Measurements from ENCODE around the gene PNPLA8. TPM values are rescaled to one million over a fixed set of nuclear protein-coding genes. Genes with fewer than 3 reads are reported as not detected.

PNPLA8 gene
- total and polyA plus RNA-seq, 2 donors, result 28.2 to 32.1 TPM

DNA sequence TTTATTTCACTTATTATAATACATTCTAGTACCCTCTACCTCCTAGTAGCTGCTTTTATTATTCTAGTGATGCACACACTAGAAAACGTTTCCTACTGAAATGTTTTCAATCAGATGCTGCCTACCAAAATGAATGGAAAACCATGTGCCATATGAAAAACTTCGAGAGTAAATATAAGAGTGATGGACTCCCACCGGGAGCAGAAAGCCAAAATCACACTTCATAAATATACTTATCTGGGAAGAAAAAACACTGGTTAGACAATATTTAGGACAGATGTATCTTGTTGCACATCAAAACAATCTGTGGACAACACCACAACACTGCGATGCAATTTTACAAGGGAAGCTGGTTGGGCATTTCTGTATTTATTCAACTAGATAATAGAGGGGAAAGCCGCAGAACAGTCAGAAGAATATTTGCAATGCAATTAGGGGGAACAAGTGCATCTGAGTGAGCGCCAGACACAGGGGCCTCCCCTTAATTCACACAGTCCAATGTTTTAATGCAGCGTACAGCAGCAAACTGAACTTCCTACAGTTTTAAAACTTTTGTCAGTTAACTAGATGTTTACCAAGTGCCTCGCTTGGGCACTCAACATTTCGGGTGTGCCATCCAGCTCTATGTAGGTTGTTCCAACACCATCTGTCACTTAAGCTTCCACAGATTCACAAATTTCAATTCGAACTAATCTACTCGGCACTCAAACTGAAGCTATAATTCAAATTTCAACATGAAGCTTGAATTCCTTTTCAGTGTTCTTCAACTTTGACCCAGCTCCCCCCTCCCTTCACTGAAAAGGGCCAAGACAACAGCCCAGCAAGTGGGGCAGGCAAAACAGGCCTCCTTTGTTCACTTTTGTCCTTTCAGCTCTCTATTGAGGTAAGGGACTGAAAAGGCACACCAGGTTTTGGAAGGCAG is 77.1 kb downstream of the PNPLA8 start:
- H3K9me3 ChIP-seq (ENCODE audit: control insufficient read depth in 2 of 2, insufficient read depth in 1 of 2, low read length in 1 of 2), result no peaks in the 10 kb centered on the region
- no peaks in the 10 kb centered on the region for H3K4me1 ChIP-seq (ENCODE audit: control insufficient read depth in 2 of 2, insufficient read depth in 2 of 2, low read length in 2 of 2)
- no peak for DNase-seq (ENCODE audit: low read depth in 6 of 9, low spot score in 9 of 9)
- H3K27me3 ChIP-seq (ENCODE audit: control insufficient read depth in 2 of 2, insufficient read depth in 1 of 2, low read length in 1 of 2), result peaks cover 4 to 34% of the 10 kb centered on the region in 2 donors
- H3K27ac ChIP-seq (ENCODE audit: low read depth in 1 of 2, low read length in 1 of 2), result no peak overlapping the region
- no peaks in the 10 kb centered on the region for H3K36me3 ChIP-seq (ENCODE audit: control insufficient read depth in 2 of 2, insufficient read depth in 2 of 2, low read length in 1 of 2)
- whole genome bisulfite sequencing, result 85% methylated on average over 11 of the region's 11 CpGs
- no peak overlapping the region for H3K4me3 ChIP-seq (ENCODE audit: low read length in 2 of 2)

DNA sequence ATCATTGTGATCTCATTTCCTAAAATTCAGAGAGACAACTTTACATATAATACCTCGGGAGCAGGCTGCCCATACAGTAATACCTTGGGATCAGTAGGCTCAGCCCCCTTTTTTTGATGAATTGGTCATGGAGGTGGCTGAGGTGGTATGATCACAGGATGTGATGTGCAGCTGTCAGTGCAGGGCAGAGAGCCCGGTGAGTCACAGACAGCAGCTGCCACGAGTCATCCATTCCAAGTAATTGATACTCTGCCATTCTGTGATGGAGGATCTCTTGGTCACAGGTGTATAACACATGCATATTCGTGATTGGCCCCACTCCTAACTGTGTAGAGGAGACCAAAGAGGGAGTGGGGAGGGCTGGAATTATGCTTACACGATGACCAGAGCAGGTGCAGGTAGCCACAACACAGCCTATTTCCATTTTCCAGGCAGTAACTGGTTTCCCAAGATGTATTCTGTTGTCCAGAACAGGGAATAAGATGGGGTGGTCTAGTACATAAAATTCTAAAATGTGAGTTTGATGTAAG is 83.8 kb downstream of the PNPLA8 start:
- peaks cover 0 to 8% of the 10 kb centered on the region in 2 donors for H3K27me3 ChIP-seq (ENCODE audit: control insufficient read depth in 2 of 2, insufficient read depth in 1 of 2, low read length in 1 of 2)
- H3K36me3 ChIP-seq (ENCODE audit: control insufficient read depth in 2 of 2, insufficient read depth in 2 of 2, low read length in 1 of 2), result no peaks in the 10 kb centered on the region
- no peak overlapping the region for H3K4me3 ChIP-seq (ENCODE audit: low read length in 2 of 2)
- no peak overlapping the region for H3K27ac ChIP-seq (ENCODE audit: low read depth in 1 of 2, low read length in 1 of 2)
- no peaks in the 10 kb centered on the region for H3K9me3 ChIP-seq (ENCODE audit: control insufficient read depth in 2 of 2, insufficient read depth in 1 of 2, low read length in 1 of 2)
- whole genome bisulfite sequencing, result 89% methylated on average over 5 of the region's 5 CpGs
- H3K4me1 ChIP-seq (ENCODE audit: control insufficient read depth in 2 of 2, insufficient read depth in 2 of 2, low read length in 2 of 2), result no peaks in the 10 kb centered on the region
- DNase-seq (ENCODE audit: low read depth in 6 of 9, low spot score in 9 of 9), result no peak

DNA sequence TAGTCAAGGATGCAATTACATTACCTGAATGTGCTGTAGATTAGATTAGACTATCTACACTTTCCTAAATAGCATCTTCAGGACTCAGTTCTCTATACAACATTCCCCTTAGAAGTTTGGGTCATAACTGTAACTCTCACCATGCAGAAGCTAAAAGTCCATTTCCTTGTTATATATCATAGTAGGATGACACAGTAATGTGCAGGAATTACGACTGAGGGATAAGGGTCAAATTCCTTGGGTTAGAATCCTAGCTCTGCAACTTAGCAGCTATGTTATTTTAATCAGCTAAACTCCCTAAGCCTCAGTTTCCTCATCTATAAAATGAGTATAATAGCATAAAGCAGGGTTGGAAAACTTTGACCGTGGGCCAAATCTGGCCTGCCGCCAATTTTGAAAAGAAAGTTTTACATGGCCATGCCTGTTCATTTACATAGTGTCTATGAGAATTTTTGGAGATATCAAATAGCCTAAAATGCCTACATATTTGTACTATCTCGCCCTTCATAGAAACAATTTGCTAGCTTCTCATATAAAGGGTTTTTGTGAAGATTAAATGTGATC is 84.5 kb downstream of the PNPLA8 start:
- no peak for DNase-seq (ENCODE audit: low read depth in 6 of 9, low spot score in 9 of 9)
- no peaks in the 10 kb centered on the region for H3K4me1 ChIP-seq (ENCODE audit: control insufficient read depth in 2 of 2, insufficient read depth in 2 of 2, low read length in 2 of 2)
- H3K27ac ChIP-seq (ENCODE audit: low read depth in 1 of 2, low read length in 1 of 2), result no peak overlapping the region
- no peaks in the 10 kb centered on the region for H3K9me3 ChIP-seq (ENCODE audit: control insufficient read depth in 2 of 2, insufficient read depth in 1 of 2, low read length in 1 of 2)
- H3K4me3 ChIP-seq (ENCODE audit: low read length in 2 of 2), result no peak overlapping the region
- H3K27me3 ChIP-seq (ENCODE audit: control insufficient read depth in 2 of 2, insufficient read depth in 1 of 2, low read length in 1 of 2), result peaks cover 0 to 8% of the 10 kb centered on the region in 2 donors
- WGBS, result 93% methylated on average over 4 of the region's 4 CpGs
- no peaks in the 10 kb centered on the region for H3K36me3 ChIP-seq (ENCODE audit: control insufficient read depth in 2 of 2, insufficient read depth in 2 of 2, low read length in 1 of 2)

DNA sequence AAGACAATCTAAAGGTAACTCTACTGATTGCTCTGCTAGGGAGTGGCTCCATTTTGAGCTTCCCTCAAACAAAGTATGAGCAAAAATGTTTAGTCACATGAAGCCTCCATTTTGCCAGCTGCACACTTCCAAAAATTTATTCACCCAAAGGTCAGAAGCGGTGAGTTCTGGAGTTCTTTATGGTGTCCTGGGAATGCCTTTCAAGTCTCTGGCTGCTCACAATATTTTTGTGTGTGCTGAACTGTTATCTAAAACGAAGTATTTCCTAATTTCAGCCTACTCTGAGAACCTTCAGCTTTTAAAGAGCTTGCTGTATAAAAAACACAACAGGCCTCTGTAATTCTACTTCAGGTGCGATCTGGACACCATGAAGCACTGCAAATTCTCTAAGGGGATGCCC is 85.3 kb downstream of the PNPLA8 start:
- WGBS, result 86% methylated on average over 3 of the region's 3 CpGs
- no peaks in the 10 kb centered on the region for H3K9me3 ChIP-seq (ENCODE audit: control insufficient read depth in 2 of 2, insufficient read depth in 1 of 2, low read length in 1 of 2)
- no peak overlapping the region for H3K27ac ChIP-seq (ENCODE audit: low read depth in 1 of 2, low read length in 1 of 2)
- no peak overlapping the region for H3K4me3 ChIP-seq (ENCODE audit: low read length in 2 of 2)
- no peaks in the 10 kb centered on the region for H3K36me3 ChIP-seq (ENCODE audit: control insufficient read depth in 2 of 2, insufficient read depth in 2 of 2, low read length in 1 of 2)
- H3K27me3 ChIP-seq (ENCODE audit: control insufficient read depth in 2 of 2, insufficient read depth in 1 of 2, low read length in 1 of 2), result peaks cover 0 to 6% of the 10 kb centered on the region in 2 donors
- no peaks in the 10 kb centered on the region for H3K4me1 ChIP-seq (ENCODE audit: control insufficient read depth in 2 of 2, insufficient read depth in 2 of 2, low read length in 2 of 2)
- DNase-seq (ENCODE audit: low read depth in 6 of 9, low spot score in 9 of 9), result no peak

DNA sequence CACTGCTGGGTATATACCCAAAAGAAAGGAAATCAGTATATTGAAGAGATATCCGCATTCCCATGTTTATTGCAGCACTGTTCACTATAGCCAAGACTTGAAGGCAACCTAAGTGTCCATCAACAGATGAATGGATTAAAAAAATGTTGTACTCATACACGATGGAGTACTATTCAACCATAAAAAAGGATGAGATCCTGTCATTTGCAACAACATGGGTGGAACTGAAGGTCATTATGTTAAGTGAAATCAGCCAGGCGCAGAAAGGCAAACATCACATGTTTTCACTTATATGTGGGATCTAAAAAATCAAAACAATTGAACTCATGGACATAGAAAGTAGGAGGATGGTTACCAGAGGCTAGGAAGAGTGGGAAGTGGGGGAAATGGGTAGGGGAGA is 89.0 kb downstream of the PNPLA8 start:
- Histone ChIP-seq H3K27me3 (ENCODE audit: control insufficient read depth in 2 of 2, insufficient read depth in 1 of 2, low read length in 1 of 2) (no peaks in the 10 kb centered on the region), H3K27ac (ENCODE audit: low read depth in 1 of 2, low read length in 1 of 2) (no peak overlapping the region), H3K4me1 (ENCODE audit: control insufficient read depth in 2 of 2, insufficient read depth in 2 of 2, low read length in 2 of 2) (no peaks in the 10 kb centered on the region), H3K4me3 (ENCODE audit: low read length in 2 of 2) (no peak overlapping the region), H3K36me3 (ENCODE audit: control insufficient read depth in 2 of 2, insufficient read depth in 2 of 2, low read length in 1 of 2) (no peaks in the 10 kb centered on the region), H3K9me3 (ENCODE audit: control insufficient read depth in 2 of 2, insufficient read depth in 1 of 2, low read length in 1 of 2) (peaks cover 0 to 2% of the 10 kb centered on the region in 2 donors)
- 94% methylated on average over 3 of the region's 3 CpGs for WGBS
- DNase-seq (ENCODE audit: low read depth in 6 of 9, low spot score in 9 of 9), result no peak

- Histone ChIP-seq H3K4me1 (ENCODE audit: control insufficient read depth in 2 of 2, insufficient read depth in 2 of 2, low read length in 2 of 2) (no peaks in the 10 kb centered on the region), H3K4me3 (ENCODE audit: low read length in 2 of 2) (no peak overlapping the region), H3K27me3 (ENCODE audit: control insufficient read depth in 2 of 2, insufficient read depth in 1 of 2, low read length in 1 of 2) (peaks cover 0 to 7% of the 10 kb centered on the region in 2 donors), H3K27ac (ENCODE audit: low read depth in 1 of 2, low read length in 1 of 2) (no peak overlapping the region), H3K9me3 (ENCODE audit: control insufficient read depth in 2 of 2, insufficient read depth in 1 of 2, low read length in 1 of 2) (peaks cover 0 to 2% of the 10 kb centered on the region in 2 donors), H3K36me3 (ENCODE audit: control insufficient read depth in 2 of 2, insufficient read depth in 2 of 2, low read length in 1 of 2) (no peaks in the 10 kb centered on the region)
- no peak for DNase-seq (ENCODE audit: low read depth in 6 of 9, low spot score in 9 of 9)
- WGBS, result 74% methylated on average over 2 of the region's 2 CpGs
Observed at GRCh38 chr7:108434010-108434409, 91.9 kb downstream of the PNPLA8 start.

- H3K9me3 ChIP-seq (ENCODE audit: control insufficient read depth in 2 of 2, insufficient read depth in 1 of 2, low read length in 1 of 2), result peaks cover 0 to 2% of the 10 kb centered on the region in 2 donors
- H3K4me1 ChIP-seq (ENCODE audit: control insufficient read depth in 2 of 2, insufficient read depth in 2 of 2, low read length in 2 of 2), result no peaks in the 10 kb centered on the region
- no peaks in the 10 kb centered on the region for H3K36me3 ChIP-seq (ENCODE audit: control insufficient read depth in 2 of 2, insufficient read depth in 2 of 2, low read length in 1 of 2)
- no peak for DNase-seq (ENCODE audit: low read depth in 6 of 9, low spot score in 9 of 9)
- no peak overlapping the region for H3K4me3 ChIP-seq (ENCODE audit: low read length in 2 of 2)
- H3K27me3 ChIP-seq (ENCODE audit: control insufficient read depth in 2 of 2, insufficient read depth in 1 of 2, low read length in 1 of 2), result peaks cover 0 to 7% of the 10 kb centered on the region in 2 donors
- no peak overlapping the region for H3K27ac ChIP-seq (ENCODE audit: low read depth in 1 of 2, low read length in 1 of 2)
- WGBS, result 95% methylated on average over 1 of the region's 1 CpG
Observed at GRCh38 chr7:108431099-108431498, 94.8 kb downstream of the PNPLA8 start.

DNA sequence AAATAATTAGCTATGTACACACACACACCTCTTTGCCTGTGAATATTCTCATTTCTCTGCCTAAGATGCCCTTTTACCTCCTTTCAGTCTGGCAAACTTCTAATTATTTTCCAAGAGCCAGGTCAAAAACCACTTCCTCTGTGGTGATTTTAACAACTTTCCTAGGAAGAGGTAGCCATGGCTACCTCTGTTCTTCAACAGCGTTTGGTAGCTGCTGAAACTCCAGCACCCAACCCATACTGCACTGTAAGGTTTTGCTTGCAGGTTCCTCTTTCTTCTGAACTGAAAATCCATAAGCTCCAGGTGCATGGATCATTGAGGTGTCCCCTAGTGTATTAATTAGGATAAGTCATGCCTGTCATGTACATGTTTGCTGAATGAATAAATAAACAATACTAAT is 95.3 kb downstream of the PNPLA8 start:
- Histone ChIP-seq H3K27ac (ENCODE audit: low read depth in 1 of 2, low read length in 1 of 2) (no peak overlapping the region), H3K9me3 (ENCODE audit: control insufficient read depth in 2 of 2, insufficient read depth in 1 of 2, low read length in 1 of 2) (peaks cover 0 to 2% of the 10 kb centered on the region in 2 donors), H3K27me3 (ENCODE audit: control insufficient read depth in 2 of 2, insufficient read depth in 1 of 2, low read length in 1 of 2) (peaks cover 0 to 7% of the 10 kb centered on the region in 2 donors), H3K4me3 (ENCODE audit: low read length in 2 of 2) (no peak overlapping the region), H3K36me3 (ENCODE audit: control insufficient read depth in 2 of 2, insufficient read depth in 2 of 2, low read length in 1 of 2) (no peaks in the 10 kb centered on the region), H3K4me1 (ENCODE audit: control insufficient read depth in 2 of 2, insufficient read depth in 2 of 2, low read length in 2 of 2) (no peaks in the 10 kb centered on the region)
- 2% methylated on average over 1 of the region's 1 CpG for WGBS
- DNase-seq (ENCODE audit: low read depth in 6 of 9, low spot score in 9 of 9), result no peak

DNA sequence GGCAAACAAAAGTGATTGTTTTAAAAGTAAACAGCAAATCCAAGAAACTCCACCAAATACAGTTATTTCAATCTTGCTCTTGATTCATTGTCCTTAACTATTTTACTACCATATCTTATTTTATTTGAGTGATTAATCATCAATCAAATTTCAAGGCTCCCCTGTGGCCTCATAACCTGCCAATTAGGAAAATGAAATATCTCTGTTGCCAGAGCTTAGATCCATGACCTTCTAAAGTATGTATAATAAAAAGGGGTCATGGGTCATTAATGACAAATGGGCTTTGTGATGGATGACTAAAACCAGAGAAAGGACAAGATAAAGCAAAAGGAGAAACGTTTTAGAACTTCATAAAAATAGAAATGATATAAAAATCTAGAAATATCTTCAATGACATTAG is 98.2 kb downstream of the PNPLA8 start:
- Histone ChIP-seq H3K27ac (ENCODE audit: low read depth in 1 of 2, low read length in 1 of 2) (no peak overlapping the region), H3K27me3 (ENCODE audit: control insufficient read depth in 2 of 2, insufficient read depth in 1 of 2, low read length in 1 of 2) (peaks cover 0 to 8% of the 10 kb centered on the region in 2 donors), H3K9me3 (ENCODE audit: control insufficient read depth in 2 of 2, insufficient read depth in 1 of 2, low read length in 1 of 2) (no peaks in the 10 kb centered on the region), H3K4me3 (ENCODE audit: low read length in 2 of 2) (no peak overlapping the region), H3K4me1 (ENCODE audit: control insufficient read depth in 2 of 2, insufficient read depth in 2 of 2, low read length in 2 of 2) (no peaks in the 10 kb centered on the region), H3K36me3 (ENCODE audit: control insufficient read depth in 2 of 2, insufficient read depth in 2 of 2, low read length in 1 of 2) (no peaks in the 10 kb centered on the region)
- WGBS, result 49% methylated on average over 1 of the region's 1 CpG
- no peak for DNase-seq (ENCODE audit: low read depth in 6 of 9, low spot score in 9 of 9)
